ENCODE data around the gene PRM2. TPM values are rescaled to one million over a fixed set of nuclear protein-coding genes. Genes with fewer than 3 reads are reported as not detected.

PRM2 gene
- total and polyA plus RNA-seq, 2 of the 8 experiments (the other 6 are each of a cell fraction or from before 2014, with no cell fraction given) = not detected

DNA sequence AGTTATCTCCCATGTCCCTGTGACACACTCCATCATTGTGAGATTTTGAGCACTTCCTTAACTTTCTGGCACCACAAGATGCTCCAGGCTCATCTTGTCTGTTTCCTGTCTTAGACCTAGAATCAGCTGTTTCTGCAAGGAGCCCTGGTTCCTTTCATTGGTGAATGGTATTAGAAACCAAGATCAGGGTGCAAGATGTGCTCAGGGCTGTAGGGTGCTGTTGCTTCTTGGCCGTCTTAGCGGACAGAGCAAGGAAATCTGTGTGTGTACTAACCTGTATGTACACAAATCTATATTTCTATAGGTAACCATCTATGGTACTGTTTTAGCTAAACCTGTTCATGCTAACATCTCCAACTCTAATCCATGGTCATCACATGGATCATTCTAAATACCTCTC is 12.9 kb upstream of the PRM2 start (continued):
- TF ChIP-seq, protein P1, sequence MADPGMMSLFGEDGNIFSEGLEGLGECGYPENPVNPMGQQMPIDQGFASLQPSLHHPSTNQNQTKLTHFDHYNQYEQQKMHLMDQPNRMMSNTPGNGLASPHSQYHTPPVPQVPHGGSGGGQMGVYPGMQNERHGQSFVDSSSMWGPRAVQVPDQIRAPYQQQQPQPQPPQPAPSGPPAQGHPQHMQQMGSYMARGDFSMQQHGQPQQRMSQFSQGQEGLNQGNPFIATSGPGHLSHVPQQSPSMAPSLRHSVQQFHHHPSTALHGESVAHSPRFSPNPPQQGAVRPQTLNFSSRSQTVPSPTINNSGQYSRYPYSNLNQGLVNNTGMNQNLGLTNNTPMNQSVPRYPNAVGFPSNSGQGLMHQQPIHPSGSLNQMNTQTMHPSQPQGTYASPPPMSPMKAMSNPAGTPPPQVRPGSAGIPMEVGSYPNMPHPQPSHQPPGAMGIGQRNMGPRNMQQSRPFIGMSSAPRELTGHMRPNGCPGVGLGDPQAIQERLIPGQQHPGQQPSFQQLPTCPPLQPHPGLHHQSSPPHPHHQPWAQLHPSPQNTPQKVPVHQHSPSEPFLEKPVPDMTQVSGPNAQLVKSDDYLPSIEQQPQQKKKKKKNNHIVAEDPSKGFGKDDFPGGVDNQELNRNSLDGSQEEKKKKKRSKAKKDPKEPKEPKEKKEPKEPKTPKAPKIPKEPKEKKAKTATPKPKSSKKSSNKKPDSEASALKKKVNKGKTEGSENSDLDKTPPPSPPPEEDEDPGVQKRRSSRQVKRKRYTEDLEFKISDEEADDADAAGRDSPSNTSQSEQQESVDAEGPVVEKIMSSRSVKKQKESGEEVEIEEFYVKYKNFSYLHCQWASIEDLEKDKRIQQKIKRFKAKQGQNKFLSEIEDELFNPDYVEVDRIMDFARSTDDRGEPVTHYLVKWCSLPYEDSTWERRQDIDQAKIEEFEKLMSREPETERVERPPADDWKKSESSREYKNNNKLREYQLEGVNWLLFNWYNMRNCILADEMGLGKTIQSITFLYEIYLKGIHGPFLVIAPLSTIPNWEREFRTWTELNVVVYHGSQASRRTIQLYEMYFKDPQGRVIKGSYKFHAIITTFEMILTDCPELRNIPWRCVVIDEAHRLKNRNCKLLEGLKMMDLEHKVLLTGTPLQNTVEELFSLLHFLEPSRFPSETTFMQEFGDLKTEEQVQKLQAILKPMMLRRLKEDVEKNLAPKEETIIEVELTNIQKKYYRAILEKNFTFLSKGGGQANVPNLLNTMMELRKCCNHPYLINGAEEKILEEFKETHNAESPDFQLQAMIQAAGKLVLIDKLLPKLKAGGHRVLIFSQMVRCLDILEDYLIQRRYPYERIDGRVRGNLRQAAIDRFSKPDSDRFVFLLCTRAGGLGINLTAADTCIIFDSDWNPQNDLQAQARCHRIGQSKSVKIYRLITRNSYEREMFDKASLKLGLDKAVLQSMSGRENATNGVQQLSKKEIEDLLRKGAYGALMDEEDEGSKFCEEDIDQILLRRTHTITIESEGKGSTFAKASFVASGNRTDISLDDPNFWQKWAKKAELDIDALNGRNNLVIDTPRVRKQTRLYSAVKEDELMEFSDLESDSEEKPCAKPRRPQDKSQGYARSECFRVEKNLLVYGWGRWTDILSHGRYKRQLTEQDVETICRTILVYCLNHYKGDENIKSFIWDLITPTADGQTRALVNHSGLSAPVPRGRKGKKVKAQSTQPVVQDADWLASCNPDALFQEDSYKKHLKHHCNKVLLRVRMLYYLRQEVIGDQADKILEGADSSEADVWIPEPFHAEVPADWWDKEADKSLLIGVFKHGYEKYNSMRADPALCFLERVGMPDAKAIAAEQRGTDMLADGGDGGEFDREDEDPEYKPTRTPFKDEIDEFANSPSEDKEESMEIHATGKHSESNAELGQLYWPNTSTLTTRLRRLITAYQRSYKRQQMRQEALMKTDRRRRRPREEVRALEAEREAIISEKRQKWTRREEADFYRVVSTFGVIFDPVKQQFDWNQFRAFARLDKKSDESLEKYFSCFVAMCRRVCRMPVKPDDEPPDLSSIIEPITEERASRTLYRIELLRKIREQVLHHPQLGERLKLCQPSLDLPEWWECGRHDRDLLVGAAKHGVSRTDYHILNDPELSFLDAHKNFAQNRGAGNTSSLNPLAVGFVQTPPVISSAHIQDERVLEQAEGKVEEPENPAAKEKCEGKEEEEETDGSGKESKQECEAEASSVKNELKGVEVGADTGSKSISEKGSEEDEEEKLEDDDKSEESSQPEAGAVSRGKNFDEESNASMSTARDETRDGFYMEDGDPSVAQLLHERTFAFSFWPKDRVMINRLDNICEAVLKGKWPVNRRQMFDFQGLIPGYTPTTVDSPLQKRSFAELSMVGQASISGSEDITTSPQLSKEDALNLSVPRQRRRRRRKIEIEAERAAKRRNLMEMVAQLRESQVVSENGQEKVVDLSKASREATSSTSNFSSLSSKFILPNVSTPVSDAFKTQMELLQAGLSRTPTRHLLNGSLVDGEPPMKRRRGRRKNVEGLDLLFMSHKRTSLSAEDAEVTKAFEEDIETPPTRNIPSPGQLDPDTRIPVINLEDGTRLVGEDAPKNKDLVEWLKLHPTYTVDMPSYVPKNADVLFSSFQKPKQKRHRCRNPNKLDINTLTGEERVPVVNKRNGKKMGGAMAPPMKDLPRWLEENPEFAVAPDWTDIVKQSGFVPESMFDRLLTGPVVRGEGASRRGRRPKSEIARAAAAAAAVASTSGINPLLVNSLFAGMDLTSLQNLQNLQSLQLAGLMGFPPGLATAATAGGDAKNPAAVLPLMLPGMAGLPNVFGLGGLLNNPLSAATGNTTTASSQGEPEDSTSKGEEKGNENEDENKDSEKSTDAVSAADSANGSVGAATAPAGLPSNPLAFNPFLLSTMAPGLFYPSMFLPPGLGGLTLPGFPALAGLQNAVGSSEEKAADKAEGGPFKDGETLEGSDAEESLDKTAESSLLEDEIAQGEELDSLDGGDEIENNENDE (IDR thresholded peaks at IDR 0.05; ENCODE audit: insufficient replicate concordance, low read length) = no peak
- TF ChIP-seq EZH2 (IDR thresholded peaks at IDR 0.05; ENCODE audit: low read depth, low read length, severe bottlenecking) (no peak), RNF2 (IDR thresholded peaks at IDR 0.05; ENCODE audit: borderline replicate concordance, low read depth, low read length, missing control alignments, poor library complexity, severe bottlenecking) (no peak), EP300 (IDR thresholded peaks at IDR 0.05; ENCODE audit: borderline replicate concordance in 1 of 2, low read depth in 2 of 2, low read length in 2 of 2) (no peak), SIX5 (IDR thresholded peaks at IDR 0.05; ENCODE audit: low read depth, low read length) (no peak), BRCA1 (IDR thresholded peaks at IDR 0.05; ENCODE audit: low read depth, low read length) (no peak), FOSL1 (IDR thresholded peaks at IDR 0.05; ENCODE audit: insufficient read depth, low read depth, low read length) (no peak), RXRA (IDR thresholded peaks at IDR 0.05; ENCODE audit: insufficient read depth, low read depth, low read length) (no peak)
- TF ChIP-seq, protein P2, sequence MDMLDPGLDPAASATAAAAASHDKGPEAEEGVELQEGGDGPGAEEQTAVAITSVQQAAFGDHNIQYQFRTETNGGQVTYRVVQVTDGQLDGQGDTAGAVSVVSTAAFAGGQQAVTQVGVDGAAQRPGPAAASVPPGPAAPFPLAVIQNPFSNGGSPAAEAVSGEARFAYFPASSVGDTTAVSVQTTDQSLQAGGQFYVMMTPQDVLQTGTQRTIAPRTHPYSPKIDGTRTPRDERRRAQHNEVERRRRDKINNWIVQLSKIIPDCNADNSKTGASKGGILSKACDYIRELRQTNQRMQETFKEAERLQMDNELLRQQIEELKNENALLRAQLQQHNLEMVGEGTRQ (IDR thresholded peaks at IDR 0.05; ENCODE audit: low read length) = no peak

Measured in H1 (cell line).